Smooth muscle cell (in vitro differentiated cells): ENCODE results near the gene TBC1D4. TPM values are rescaled to one million over a fixed set of nuclear protein-coding genes. Genes with fewer than 3 reads are reported as not detected.
A peak's percentile ranks its signal among the peaks of the same experiment; 100 is the strongest.

Source experiments
- DNase-seq: peaks from one replicate; lab custom pipeline; 2025; ENCODE audit not compliant: unreplicated experiment; lab: John Stamatoyannopoulos, UW
- H2AFZ ChIP-seq: fragments of 200-600 bp; sonication (generic); 2 replicates; pipeline ENCODE4 v1.6.0; 2016; ENCODE audit warnings: antibody characterized with exemption, low read depth, mild to moderate bottlenecking
- H3F3A ChIP-seq: fragments of 200-600 bp; sonication (generic); 2 replicates; pipeline ENCODE4 v1.6.0; 2017; ENCODE audit warnings: antibody characterized with exemption, low read depth
- H3K27ac ChIP-seq: fragments of 200-600 bp; sonication (generic); 2 replicates; pipeline ENCODE4 v1.5.1; 2016; ENCODE audit warnings: low read depth, mild to moderate bottlenecking
- H3K27me3 ChIP-seq: fragments of 200-600 bp; sonication (generic); 2 replicates; pipeline ENCODE4 v1.6.1; 2016; ENCODE audit warnings: low read depth, mild to moderate bottlenecking
- H3K36me3 ChIP-seq: fragments of 200-600 bp; sonication (generic); 2 replicates; pipeline ENCODE4 v1.5.1; 2016; ENCODE audit warnings: low read depth
- H3K4me1 ChIP-seq: fragments of 200-600 bp; sonication (generic); 2 replicates; pipeline ENCODE4 v1.5.1; 2016; ENCODE audit warnings: low read depth
- H3K4me2 ChIP-seq: fragments of 200-600 bp; sonication (generic); 2 replicates; pipeline ENCODE4 v1.6.0; 2016; ENCODE audit warnings: mild to moderate bottlenecking
- H3K4me3 ChIP-seq: fragments of 200-600 bp; sonication (generic); 2 replicates; pipeline ENCODE4 v1.5.1; 2016; ENCODE audit warnings: mild to moderate bottlenecking
- H3K79me2 ChIP-seq: fragments of 200-600 bp; sonication (generic); 2 replicates; pipeline ENCODE4 v1.6.0; 2016; ENCODE audit warnings: low read depth, mild to moderate bottlenecking
- H3K9ac ChIP-seq: fragments of 200-600 bp; sonication (generic); 2 replicates; pipeline ENCODE4 v1.6.0; 2016; ENCODE audit warnings: low read depth
- H3K9me3 ChIP-seq: fragments of 200-600 bp; sonication (generic); replicated peaks from 2 replicates; pipeline ENCODE4 v1.5.1; 2016; ENCODE audit warnings: low read depth
- H4K20me1 ChIP-seq: fragments of 200-600 bp; sonication (generic); 2 replicates; pipeline ENCODE4 v1.6.0; 2016; ENCODE audit warnings: low read depth
- CTCF ChIP-seq: fragments of 200-600 bp; sonication (generic); IDR thresholded peaks from 2 replicates; pipeline ENCODE4 v1.5.1; 2017; ENCODE audit warnings: borderline replicate concordance, mild to moderate bottlenecking, antibody characterized with exemption; ENCODE audit not compliant: insufficient read depth, poor library complexity, severe bottlenecking
- WGBS: methylation state at CpG from one replicate; pipeline ENCODE4 v1.1.7; 2016; ENCODE audit warnings: low lambda C conversion rate; 5-methylcytosine and 5-hydroxymethylcytosine counted together
- polyA plus RNA-seq: library from polyadenylated mRNA; unstranded; fragments of >200 nt; fragmentation: Nextera tagmentation; extraction: Ambion mirVana; gene quantifications from 2 replicates; pipeline ENCODE4 v1.2.1, GENCODE V29; 2016
- total RNA-seq: library from RNA; depleted of rRNA; stranded (reverse); fragments of >200 nt; gene quantifications from 2 replicates; pipeline ENCODE4 v1.2.3, GENCODE V29; 2014

The TBC1D4 gene
- total and polyA plus RNA-seq, 2 experiments from 2014 or later: 7.7 to 21.9 TPM

DNA sequence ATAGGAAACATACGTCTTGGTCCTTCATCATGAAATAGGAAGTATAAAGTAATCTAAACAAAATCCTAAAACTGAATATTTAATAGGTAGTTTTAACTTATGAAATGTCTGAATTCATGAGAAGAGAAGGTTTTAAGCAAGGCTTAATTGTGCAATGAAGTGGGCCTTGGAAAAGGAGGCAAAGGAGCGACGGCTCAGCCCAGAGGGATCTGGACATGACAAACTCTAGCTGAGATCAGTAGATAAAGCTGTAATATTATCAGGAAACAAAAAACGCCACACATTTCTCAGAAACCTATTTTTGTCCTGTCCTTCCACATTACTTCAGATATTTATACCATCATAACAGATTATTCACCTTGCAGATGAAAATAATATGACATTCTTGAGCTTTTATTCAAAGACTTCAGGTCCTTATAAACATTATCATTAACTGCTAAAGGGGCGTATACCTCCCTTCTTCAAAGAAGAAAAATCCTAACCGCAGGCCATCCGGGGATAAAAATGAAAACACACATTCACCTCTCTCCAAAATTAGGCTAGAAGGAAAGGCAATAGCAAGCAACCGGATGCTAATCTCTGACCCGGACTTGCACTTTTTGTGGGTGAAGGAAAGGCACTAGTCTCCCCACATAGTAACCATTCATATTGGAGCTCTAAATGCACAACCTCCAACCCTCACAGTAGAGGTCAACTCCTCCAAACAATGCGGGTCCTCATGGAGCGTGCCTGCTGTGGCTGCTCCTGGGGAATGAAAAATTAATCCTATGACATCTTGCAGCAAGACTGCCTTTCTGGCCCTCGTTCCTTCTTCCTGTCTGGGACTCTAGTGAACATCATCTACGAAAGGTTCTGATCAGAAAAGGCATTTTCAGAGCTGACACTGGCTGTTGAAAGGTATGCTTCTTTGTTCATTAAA, 108.8 kb downstream of the TBC1D4 start:
- 69% methylated on average over 13 of the region's 13 CpGs for WGBS
- no peak overlapping the region for H2AFZ ChIP-seq

GRCh38 chr13:75372517-75372916, 109.5 kb downstream of the TBC1D4 start:
- Histone ChIP-seq H3F3A (no peaks in the 10 kb centered on the region), H3K9ac (no peak overlapping the region), H3K36me3 (no peaks in the 10 kb centered on the region), H3K4me2 (no peak overlapping the region), H2AFZ (no peak overlapping the region), H3K4me3 (no peak overlapping the region), H3K79me2 (peaks cover 4% of the 10 kb centered on the region), H3K27me3 (no peaks in the 10 kb centered on the region), H4K20me1 (no peaks in the 10 kb centered on the region), H3K27ac (no peak overlapping the region), H3K4me1 (peaks cover 4% of the 10 kb centered on the region), H3K9me3 (no peaks in the 10 kb centered on the region)
- no peak for DNase-seq
- WGBS: 17% methylated on average over 1 of the region's 1 CpG
- peak; percentile 76 for TF ChIP-seq CTCF

More for the DNA sequence above, 108.8 kb downstream of the TBC1D4 start:
- Histone ChIP-seq H3K9ac (no peak overlapping the region), H3K4me2 (no peak overlapping the region), H3K9me3 (no peaks in the 10 kb centered on the region), H3K4me3 (no peak overlapping the region), H4K20me1 (no peaks in the 10 kb centered on the region), H3K27me3 (no peaks in the 10 kb centered on the region), H3K36me3 (no peaks in the 10 kb centered on the region), H3K4me1 (no peaks in the 10 kb centered on the region), H3K27ac (no peak overlapping the region), H3K79me2 (peaks cover 4% of the 10 kb centered on the region), H3F3A (no peaks in the 10 kb centered on the region)
- DNase-seq: no peak
- no peak for TF ChIP-seq CTCF

- no peak overlapping the region for H3K9ac ChIP-seq
- no peaks in the 10 kb centered on the region for H3F3A ChIP-seq
- H3K27me3 ChIP-seq: no peaks in the 10 kb centered on the region
- H3K4me1 ChIP-seq: peaks cover 11% of the 10 kb centered on the region
- no peak overlapping the region for H3K27ac ChIP-seq
- H4K20me1 ChIP-seq: no peaks in the 10 kb centered on the region
- H3K4me2 ChIP-seq: no peak overlapping the region
- H3K9me3 ChIP-seq: no peaks in the 10 kb centered on the region
- no peak for DNase-seq
- TF ChIP-seq CTCF: no peak
- H3K4me3 ChIP-seq: no peak overlapping the region
- H3K36me3 ChIP-seq: no peaks in the 10 kb centered on the region
- no peak overlapping the region for H2AFZ ChIP-seq
- H3K79me2 ChIP-seq: peaks cover 4% of the 10 kb centered on the region
These were observed 110.8 kb downstream of the TBC1D4 start for GRCh38 chr13:75371203-75371602.
